Neuronal stem cell (in vitro differentiated cells): ENCODE data around the gene RCC2.
A peak's percentile ranks its signal among the peaks of the same experiment; 100 is the strongest.

Experiments
- DNase-seq: peaks from one replicate; pipeline ENCODE4 v3.0.0-alpha.2; 2013; ENCODE audit warnings: low spot score
- H2AFZ ChIP-seq: one replicate; pipeline ENCODE4 v1.6.1; 2013; ENCODE audit warnings: mild to moderate bottlenecking, low read length, inconsistent platforms
- H2AK5ac ChIP-seq: 2 replicates; pipeline ENCODE4 v1.6.1; 2013; ENCODE audit warnings: low read depth, mild to moderate bottlenecking, inconsistent platforms, low read length, moderate library complexity, mixed read lengths
- H2BK120ac ChIP-seq: 2 replicates; pipeline ENCODE4 v1.6.1; 2013; ENCODE audit warnings: low read depth, mild to moderate bottlenecking, inconsistent platforms, low read length, moderate library complexity, mixed read lengths
- H2BK12ac ChIP-seq: one replicate; pipeline ENCODE4 v1.6.1; 2013; ENCODE audit warnings: low read length, inconsistent platforms
- H2BK15ac ChIP-seq: 2 replicates; pipeline ENCODE4 v1.6.1; 2013; ENCODE audit warnings: mild to moderate bottlenecking, low read length, inconsistent platforms, mixed read lengths
- H2BK5ac ChIP-seq: one replicate; pipeline ENCODE4 v1.6.1; 2013; ENCODE audit warnings: inconsistent platforms, mild to moderate bottlenecking, low read length, moderate library complexity
- H3K14ac ChIP-seq: one replicate; pipeline ENCODE4 v1.6.1; 2013; ENCODE audit warnings: low read length, inconsistent platforms
- H3K18ac ChIP-seq: 2 replicates; pipeline ENCODE4 v1.6.1; 2013; ENCODE audit warnings: low read length, inconsistent platforms
- H3K23ac ChIP-seq: 2 replicates; pipeline ENCODE4 v1.6.1; 2013; ENCODE audit warnings: low read depth, mild to moderate bottlenecking, mixed read lengths, low read length, inconsistent platforms; ENCODE audit not compliant: poor library complexity
- H3K27ac ChIP-seq: replicated peaks from 3 replicates; pipeline ENCODE4 v1.5.1; 2013; ENCODE audit warnings: low read length, inconsistent platforms
- H3K27me3 ChIP-seq, 3 experiments: 2 replicates each; pipeline ENCODE4 v1.6.1; 2013; ENCODE audit warnings: low read length in 3 of 3, mild to moderate bottlenecking in 2 of 3, inconsistent platforms in 1 of 3, low read depth in 1 of 3, mixed read lengths in 1 of 3, moderate library complexity in 1 of 3; ENCODE audit not compliant: control insufficient read depth in 3 of 3, insufficient read depth in 3 of 3
- H3K36me3 ChIP-seq, 2 donors: replicated peaks in 1 of 2; 2 replicates each; pipeline ENCODE4 v1.6.1; 2013; ENCODE audit warnings: low read length in 2 of 2; ENCODE audit not compliant: control insufficient read depth in 2 of 2, insufficient read depth in 2 of 2
- H3K4ac ChIP-seq: 2 replicates; pipeline ENCODE4 v1.6.1; 2013; ENCODE audit warnings: inconsistent platforms, mild to moderate bottlenecking, low read length, moderate library complexity
- H3K4me1 ChIP-seq, 2 donors: 1 replicate in 1 of 2; 2 replicates in 1 of 2; pipeline ENCODE4 v1.6.1; 2013; ENCODE audit warnings: low read length in 2 of 2, low read depth in 1 of 2; ENCODE audit not compliant: control insufficient read depth in 2 of 2, insufficient read depth in 1 of 2
- H3K4me2 ChIP-seq: one replicate; pipeline ENCODE4 v1.6.1; 2013; ENCODE audit warnings: mild to moderate bottlenecking, low read length, inconsistent platforms; ENCODE audit not compliant: insufficient read depth, poor library complexity, severe bottlenecking
- H3K4me3 ChIP-seq, 2 donors: 2 replicates each; pipeline ENCODE4 v1.5.1; 2013; ENCODE audit warnings: low read length in 2 of 2, mild to moderate bottlenecking in 2 of 2, inconsistent platforms in 1 of 2, moderate library complexity in 1 of 2
- H3K79me1 ChIP-seq: one replicate; pipeline ENCODE4 v1.6.1; 2013; ENCODE audit warnings: low read depth, mild to moderate bottlenecking, inconsistent platforms, low read length, moderate library complexity
- H3K9ac ChIP-seq: one replicate; pipeline ENCODE4 v1.6.1; 2013; ENCODE audit warnings: mild to moderate bottlenecking, low read depth, low read length, inconsistent platforms; ENCODE audit not compliant: poor library complexity
- H3K9me3 ChIP-seq, 2 donors: replicated peaks in 1 of 2; 2 replicates each; pipeline versions ENCODE3 to v1.6.1; 2013; ENCODE audit warnings: low read length in 2 of 2, mild to moderate bottlenecking in 2 of 2, inconsistent platforms in 1 of 2, low read depth in 1 of 2, mixed read lengths in 1 of 2, moderate library complexity in 1 of 2; ENCODE audit not compliant: control insufficient read depth in 2 of 2, insufficient read depth in 1 of 2
- H4K8ac ChIP-seq: one replicate; pipeline ENCODE4 v1.6.1; 2013; ENCODE audit warnings: low read depth, mild to moderate bottlenecking, inconsistent platforms, low read length, moderate library complexity
- H4K91ac ChIP-seq: one replicate; pipeline ENCODE4 v1.6.1; 2013; ENCODE audit warnings: low read length, low read depth, mild to moderate bottlenecking, inconsistent platforms; ENCODE audit not compliant: poor library complexity
- WGBS, 2 donors: extraction: QIAGEN DNeasy Blood & Tissue Kit; methylation state at CpG; one replicate each; pipeline ENCODE4 v1.1.7; 2013; ENCODE audit warnings: missing lambda C conversion rate in 2 of 2, mixed read lengths in 1 of 2; ENCODE audit not compliant: insufficient read length in 2 of 2, insufficient replicate concordance in 1 of 2; ENCODE audit errors: extremely low coverage in 2 of 2; 5-methylcytosine and 5-hydroxymethylcytosine counted together

The RCC2 gene

DNA sequence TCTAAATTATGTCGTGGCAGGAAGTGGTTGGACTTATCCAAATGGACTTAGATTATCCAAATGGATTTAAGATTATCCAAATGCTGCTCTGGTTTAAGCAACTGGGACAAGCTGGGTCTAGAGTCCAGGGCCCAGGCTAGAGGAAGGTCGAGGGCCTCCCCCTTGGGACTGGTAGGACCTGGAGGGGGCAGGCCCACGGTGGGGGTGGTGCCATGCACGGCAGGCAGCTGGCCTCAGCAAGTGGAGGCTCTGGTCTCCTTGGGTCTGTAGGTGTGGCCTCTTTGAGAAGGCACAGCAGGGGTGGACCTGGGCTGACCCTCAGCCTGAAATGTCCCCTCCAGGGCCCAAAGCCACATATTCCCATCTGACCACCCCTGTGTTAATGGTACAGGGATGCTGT lies 37.6 kb downstream of the RCC2 start:
- peak overlapping the region; percentile 67 for H3K9ac ChIP-seq
- WGBS, 2 donors: no CpG with 5 or more reads among the region's 4 CpGs
- no peak overlapping the region for H3K4ac ChIP-seq
- peak overlapping the region; percentile 11 for H3K23ac ChIP-seq
- no peak overlapping the region for H3K4me3 ChIP-seq
- DNase-seq: no peak
- H2BK120ac ChIP-seq: peak overlapping the region; percentile 95
- H2BK5ac ChIP-seq: no peak overlapping the region
- H3K27ac ChIP-seq: no peak overlapping the region
- H3K79me1 ChIP-seq: no peaks in the 10 kb centered on the region
- peak overlapping the region; percentile 32 for H4K8ac ChIP-seq
- H2BK12ac ChIP-seq: no peak overlapping the region
- peaks cover 6 to 24% of the 10 kb centered on the region in 2 donors for H3K4me1 ChIP-seq
- H3K27me3 ChIP-seq: peaks cover 0 to 15% (median 0%) of the 10 kb centered on the region in 3 experiments
- peaks cover 4 to 11% of the 10 kb centered on the region in 2 donors for H3K36me3 ChIP-seq
- peak overlapping the region; percentile 64 for H4K91ac ChIP-seq
- H2BK15ac ChIP-seq: peak overlapping the region; percentile 3
- H2AK5ac ChIP-seq: peak overlapping the region; percentile 86
- no peak overlapping the region for H2AFZ ChIP-seq
- peak overlapping the region; percentile 61 for H3K18ac ChIP-seq
- H3K9me3 ChIP-seq: no peaks in the 10 kb centered on the region
- no peak overlapping the region for H3K4me2 ChIP-seq
- H3K14ac ChIP-seq: peak overlapping the region; percentile 14

DNA sequence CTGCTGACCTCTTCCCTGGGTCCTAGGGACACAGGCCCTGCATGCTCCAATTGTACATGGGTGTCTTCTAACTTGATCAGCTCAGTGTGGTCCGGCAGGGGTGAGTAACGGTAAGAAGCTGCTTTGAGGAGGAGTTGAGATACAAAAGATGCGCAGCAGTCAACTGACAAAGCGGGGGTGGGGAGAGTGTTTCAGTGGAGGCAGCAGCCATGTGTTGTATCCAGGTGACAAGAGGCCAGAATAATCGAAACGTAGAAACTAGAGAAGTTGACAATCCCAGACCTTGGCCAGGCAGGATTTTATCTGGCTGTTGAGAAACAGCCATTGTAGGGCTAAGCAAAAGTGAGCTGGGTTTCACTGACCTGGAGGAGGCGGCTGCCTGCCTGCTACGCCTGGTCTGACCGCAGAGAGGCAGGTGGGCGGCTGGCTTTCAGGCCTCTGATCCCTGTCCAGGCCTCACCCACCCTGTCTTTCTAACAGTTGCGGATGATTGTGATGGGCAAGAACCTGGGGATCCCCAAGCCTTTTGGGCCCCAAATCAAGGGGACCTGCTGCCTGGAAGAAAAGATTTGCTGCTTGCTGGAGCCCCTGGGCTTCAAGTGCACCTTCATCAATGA lies 38.6 kb downstream of the RCC2 start:
- Histone ChIP-seq H2AK5ac (no peak overlapping the region), H3K79me1 (no peaks in the 10 kb centered on the region), H3K4me1 (peaks cover 6 to 23% of the 10 kb centered on the region in 2 donors), H3K18ac (peak overlapping the region; percentile 35), H2BK15ac (peak overlapping the region; percentile 3), H2AFZ (no peak overlapping the region), H2BK12ac (no peak overlapping the region), H3K14ac (peak overlapping the region; percentile 14), H3K4me3 (no peak overlapping the region), H3K27ac (no peak overlapping the region), H2BK120ac (no peak overlapping the region), H3K23ac (no peak overlapping the region), H3K36me3 (peaks cover 3 to 4% of the 10 kb centered on the region in 2 donors), H4K8ac (no peak overlapping the region), H2BK5ac (peak overlapping the region; percentile 16), H4K91ac (no peak overlapping the region), H3K9ac (no peak overlapping the region), H3K4ac (no peak overlapping the region), H3K4me2 (no peak overlapping the region), H3K9me3 (no peaks in the 10 kb centered on the region), H3K27me3 (peaks cover 0 to 22% (median 0%) of the 10 kb centered on the region in 3 experiments)
- no CpG with 5 or more reads among the region's 11 CpGs for WGBS, 2 donors
- DNase-seq: no peak

DNA sequence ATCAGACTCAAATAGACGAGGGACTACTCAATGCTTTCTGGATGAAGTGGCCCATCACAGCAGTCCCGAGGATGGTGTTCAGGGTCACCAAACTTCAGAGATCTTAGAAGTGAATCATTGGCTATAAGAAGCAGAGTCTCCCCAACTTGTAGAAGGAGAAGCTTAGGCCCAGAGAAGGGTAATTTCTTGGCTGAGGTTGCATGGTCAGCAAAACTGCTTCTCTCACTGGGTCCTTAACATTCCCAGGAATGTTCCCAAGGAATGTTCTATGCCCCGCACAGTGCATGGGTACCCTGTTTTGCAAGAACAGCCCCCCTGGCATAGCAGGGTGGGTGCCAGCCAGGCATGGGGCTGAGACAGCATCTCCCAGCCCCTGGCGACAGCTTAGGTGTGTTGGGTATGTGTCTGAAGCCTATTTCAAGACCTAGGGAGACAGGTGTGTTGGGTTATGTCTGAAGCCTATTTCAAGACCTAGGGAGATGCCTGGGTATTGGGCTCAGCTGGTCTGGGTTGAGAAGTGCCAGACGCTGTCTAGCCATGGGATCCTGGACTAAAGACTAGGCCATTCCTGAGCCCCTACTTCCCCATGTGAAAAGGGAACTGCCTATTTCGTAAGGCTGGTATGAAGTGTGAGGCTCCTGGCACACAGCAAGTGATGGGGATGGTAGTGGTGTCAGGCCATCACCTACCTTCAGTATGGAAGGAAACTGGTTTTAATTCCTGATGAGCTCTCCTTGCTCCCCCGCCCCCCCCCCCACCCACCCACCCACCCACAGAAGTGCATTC lies 41.4 kb downstream of the RCC2 start:
- Histone ChIP-seq H4K91ac (no peak overlapping the region), H3K18ac (peak overlapping the region; percentile 18), H3K4me1 (peaks cover 6 to 16% of the 10 kb centered on the region in 2 donors), H3K9ac (no peak overlapping the region), H3K14ac (no peak overlapping the region), H3K4ac (no peak overlapping the region), H3K27me3 (peaks cover 0 to 29% (median 0%) of the 10 kb centered on the region in 3 experiments), H4K8ac (no peak overlapping the region), H2BK5ac (no peak overlapping the region), H3K23ac (no peak overlapping the region), H3K4me3 (no peak overlapping the region), H3K27ac (no peak overlapping the region), H2AFZ (no peak overlapping the region), H2BK15ac (no peak overlapping the region), H3K36me3 (no peaks in the 10 kb centered on the region), H3K9me3 (no peaks in the 10 kb centered on the region), H2AK5ac (no peak overlapping the region), H3K4me2 (no peak overlapping the region), H3K79me1 (no peaks in the 10 kb centered on the region), H2BK12ac (no peak overlapping the region), H2BK120ac (no peak overlapping the region)
- no peak for DNase-seq
- no CpG with 5 or more reads among the region's 7 CpGs for WGBS, 2 donors

DNA sequence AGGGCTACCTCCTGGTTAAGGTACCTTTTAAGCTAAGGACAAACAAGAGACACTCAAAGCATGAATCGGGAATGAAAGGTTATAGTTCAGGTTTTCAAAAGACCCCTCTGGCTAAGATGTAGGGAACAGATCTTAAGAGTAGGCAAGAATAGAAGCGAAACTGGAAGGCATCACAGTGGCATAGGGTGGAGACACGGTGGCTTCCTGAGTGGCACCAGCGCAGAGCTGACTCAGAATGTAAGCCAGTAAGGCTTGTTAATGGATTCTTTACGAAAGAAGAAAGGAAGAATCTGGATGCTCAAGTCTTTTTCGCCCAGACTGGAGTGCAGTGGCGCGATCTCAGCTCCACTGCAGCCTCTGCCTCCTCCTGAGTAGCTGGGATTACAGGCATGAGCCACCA lies 46.2 kb downstream of the RCC2 start:
- no peak overlapping the region for H3K14ac ChIP-seq
- no peak overlapping the region for H2BK12ac ChIP-seq
- no peak overlapping the region for H3K27ac ChIP-seq
- no peak overlapping the region for H2BK15ac ChIP-seq
- no peak overlapping the region for H3K4ac ChIP-seq
- H3K18ac ChIP-seq: no peak overlapping the region
- no peaks in the 10 kb centered on the region for H3K4me1 ChIP-seq
- H3K9me3 ChIP-seq: no peaks in the 10 kb centered on the region
- no peak overlapping the region for H4K91ac ChIP-seq
- peaks cover 0 to 41% (median 0%) of the 10 kb centered on the region in 3 experiments for H3K27me3 ChIP-seq
- H2BK5ac ChIP-seq: no peak overlapping the region
- no CpG with 5 or more reads among the region's 8 CpGs for WGBS, 2 donors
- H2AK5ac ChIP-seq: no peak overlapping the region
- no peak overlapping the region for H2BK120ac ChIP-seq
- H3K36me3 ChIP-seq: no peaks in the 10 kb centered on the region
- no peak overlapping the region for H3K23ac ChIP-seq
- no peak overlapping the region for H3K4me3 ChIP-seq
- no peak overlapping the region for H2AFZ ChIP-seq
- H3K4me2 ChIP-seq: no peak overlapping the region
- no peaks in the 10 kb centered on the region for H3K79me1 ChIP-seq
- no peak for DNase-seq
- H4K8ac ChIP-seq: no peak overlapping the region
- no peak overlapping the region for H3K9ac ChIP-seq
